Measurements from ENCODE around the gene PCDH20.
"Not testable (repeated sequence)": the region's sequence is repeated elsewhere in the genome, so short reads cannot be mapped to it uniquely, and the experiment has no call there.

PCDH20 gene

DNA sequence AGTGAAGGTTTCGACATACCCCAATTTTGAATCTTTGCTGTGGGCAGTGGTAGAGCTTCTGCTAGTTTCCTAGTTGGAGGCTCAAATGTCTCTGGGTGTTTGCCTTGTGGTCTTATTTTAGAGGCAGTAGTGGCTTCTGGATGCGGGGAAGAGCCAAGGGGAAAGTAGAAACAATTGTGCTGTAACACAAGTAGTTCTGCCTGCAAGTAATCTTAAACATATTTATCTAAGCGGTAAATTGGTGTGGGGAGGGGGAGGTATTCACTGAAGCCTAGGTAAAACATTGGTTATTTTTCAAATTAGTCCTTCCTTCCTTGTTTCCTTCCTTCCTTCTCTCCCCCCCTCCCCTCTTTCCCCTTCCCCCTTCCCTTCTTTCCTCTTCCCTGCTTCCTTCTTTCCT lies at the start of gene PCDH20:
TSS of gene PCDH20 (minus strand) at position 101 of the 400 bp plus-strand sequence. CDS start 691 bp downstream, outside the sequence.
- DNase-seq: no peak

GRCh38 chr13:61463024-61463423 lies 47.4 kb upstream of the PCDH20 start:
- no peak for DNase-seq

GRCh38 chr13:61453121-61453520 lies 37.5 kb upstream of the PCDH20 start:
- DNase-seq: no peak

DNA sequence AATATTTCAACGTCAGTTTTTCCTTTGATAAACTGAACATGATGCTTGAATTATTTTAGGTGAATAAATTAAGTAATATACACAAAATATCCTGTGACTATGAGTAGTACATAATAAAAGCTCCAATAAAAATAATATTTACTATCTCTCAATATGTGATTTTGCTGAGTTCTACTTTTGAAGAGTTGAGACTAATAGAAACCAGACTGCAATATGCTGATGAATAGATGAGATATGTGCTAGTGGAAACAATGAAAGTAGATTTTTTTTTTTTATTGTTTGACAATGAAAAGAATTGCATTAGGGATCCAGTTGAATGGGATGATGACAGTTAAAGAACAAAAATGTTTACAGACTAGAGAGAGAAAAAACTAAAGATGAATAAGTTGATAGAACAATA lies 16.4 kb upstream of the PCDH20 start:
- DNase-seq: no peak

DNA sequence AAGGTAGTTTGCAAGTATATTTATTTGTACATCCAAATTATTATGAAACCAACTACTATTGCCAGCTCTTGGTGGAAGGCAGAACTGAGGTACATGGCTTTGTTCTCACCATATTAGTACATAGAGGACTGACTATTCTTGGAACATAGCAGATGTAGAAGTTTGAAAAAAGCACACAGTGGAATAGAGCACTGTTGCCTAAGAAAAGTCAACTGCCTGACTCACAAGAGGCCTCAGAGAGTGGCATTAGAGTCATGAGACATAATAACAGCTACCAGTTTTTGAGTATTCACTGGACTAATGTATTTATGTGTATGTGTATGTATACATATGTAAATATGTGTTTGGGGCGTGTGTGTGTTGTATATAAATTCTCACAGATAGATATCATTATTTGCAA lies 8.3 kb upstream of the PCDH20 start:
- DNase-seq: no peak

DNA sequence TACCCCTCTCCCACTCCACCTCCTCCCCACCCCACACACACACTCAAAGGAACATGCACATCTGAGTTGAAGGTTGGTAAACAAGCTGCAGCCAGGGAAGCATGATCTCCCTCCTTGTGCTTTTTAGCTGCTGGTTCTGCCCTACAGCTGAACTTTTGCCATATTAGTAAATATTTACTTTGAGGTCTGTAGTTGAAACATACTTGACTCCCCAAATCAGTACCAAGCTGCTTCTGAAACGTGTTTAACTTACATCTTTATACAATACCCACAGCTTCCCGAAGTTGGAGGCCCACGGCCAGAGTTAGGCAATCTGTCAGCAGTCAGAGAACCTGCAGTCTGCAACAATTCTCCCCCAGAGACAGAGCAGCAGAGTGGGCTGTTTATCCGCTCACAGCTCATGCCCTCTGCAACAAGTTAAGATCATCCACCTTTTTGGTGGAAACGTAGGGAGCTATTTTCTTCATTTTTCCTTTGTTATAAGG lies 1.5 kb upstream of the PCDH20 start:
- DNase-seq: no peak

DNA sequence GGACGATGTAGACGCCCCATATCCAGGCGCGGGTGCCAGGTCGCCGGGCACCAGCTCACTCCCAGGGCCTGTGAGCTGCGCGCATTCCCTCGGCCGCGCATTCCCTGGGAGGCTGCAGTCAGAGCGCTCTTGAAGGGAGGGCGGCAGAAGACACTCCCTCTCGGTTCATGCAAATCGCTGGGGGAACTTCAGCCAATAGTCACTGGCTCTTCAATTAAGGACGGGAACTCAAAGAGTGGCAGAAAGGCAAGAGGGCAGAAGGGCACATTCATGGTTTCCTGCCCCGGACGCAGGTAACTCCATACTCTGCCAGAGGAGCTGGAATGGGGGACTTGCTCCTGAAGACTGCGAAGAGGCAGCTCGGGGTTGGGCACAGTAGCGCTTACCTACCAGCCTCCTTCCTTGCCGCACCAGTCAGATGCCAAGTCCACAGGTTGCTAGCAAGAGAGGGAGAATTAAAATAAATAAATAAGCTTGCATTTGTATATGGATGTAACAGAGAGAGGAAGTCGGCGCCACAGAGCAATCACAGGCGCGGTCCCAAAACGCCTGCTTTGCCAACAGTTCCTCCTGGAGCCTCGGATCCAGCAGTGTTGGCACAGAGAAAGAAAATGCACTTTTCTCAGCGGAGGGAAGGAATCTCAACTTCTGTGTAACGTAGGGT lies 459 bp downstream of the PCDH20 start:
- no peak for DNase-seq

DNA sequence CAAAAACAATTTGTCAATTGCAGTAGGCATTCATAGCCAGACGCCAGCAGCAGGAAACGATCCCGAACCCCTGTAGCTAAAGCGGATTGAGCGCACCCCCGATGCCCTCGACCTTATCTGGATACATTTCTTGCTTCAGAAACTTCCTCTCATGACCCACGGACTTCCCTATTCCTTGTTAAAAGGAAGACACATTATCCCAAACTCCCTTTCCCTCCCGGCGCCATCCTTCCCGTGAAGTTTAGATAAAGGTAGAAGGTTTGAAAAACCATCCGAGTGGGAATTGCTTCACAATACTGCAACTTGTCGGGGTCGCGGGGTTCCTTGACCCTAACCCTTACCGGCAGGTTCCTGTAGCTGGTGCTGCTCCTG lies 977 bp downstream of the PCDH20 start:
- DNase-seq: no peak

DNA sequence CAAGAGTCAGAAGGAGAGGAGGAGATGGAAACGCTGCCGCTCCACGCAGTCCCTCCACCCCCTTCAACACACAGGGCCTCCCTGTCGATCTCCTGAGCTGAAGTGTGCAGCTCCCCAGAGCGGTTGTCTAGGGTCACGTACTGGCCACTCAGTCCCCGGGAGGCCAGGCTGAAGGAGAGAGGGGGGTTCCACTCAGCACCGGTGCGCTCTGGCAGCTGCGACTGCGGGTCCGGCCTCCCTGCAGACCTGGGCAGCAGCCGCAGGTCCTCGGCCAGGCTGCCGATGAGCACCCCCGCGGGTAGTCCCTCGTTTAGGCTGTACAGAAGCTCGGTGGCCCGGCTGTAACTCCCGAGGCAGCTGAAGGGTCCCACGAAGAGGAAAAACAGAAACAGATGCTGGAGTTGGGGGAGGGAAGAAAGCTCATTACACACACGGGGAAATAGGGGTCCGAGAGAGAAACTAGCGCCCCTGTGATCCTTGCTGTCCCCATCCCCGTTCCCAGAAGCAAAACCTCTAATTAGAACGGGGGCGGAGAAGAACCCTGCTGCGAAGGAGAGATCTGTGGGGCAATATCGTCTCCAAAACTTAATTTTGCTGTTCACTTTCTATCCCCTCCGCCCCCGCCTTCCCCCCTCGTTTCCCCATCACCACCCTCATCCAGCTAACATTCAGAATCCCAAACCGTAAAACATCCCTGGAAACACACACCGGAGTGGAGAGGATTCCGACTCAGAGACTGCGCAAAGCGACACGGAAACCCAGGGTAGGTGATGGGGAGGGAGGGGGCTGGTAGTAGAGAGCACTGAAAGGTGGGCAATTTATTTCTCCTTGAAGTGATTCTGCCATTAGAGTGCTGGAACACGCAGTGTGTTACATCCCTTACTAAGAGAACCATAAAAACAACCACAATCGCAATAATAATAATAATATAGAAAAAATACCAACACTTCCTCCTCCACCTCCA lies 1.8 kb downstream of the PCDH20 start:
- DNase-seq: no peak

DNA sequence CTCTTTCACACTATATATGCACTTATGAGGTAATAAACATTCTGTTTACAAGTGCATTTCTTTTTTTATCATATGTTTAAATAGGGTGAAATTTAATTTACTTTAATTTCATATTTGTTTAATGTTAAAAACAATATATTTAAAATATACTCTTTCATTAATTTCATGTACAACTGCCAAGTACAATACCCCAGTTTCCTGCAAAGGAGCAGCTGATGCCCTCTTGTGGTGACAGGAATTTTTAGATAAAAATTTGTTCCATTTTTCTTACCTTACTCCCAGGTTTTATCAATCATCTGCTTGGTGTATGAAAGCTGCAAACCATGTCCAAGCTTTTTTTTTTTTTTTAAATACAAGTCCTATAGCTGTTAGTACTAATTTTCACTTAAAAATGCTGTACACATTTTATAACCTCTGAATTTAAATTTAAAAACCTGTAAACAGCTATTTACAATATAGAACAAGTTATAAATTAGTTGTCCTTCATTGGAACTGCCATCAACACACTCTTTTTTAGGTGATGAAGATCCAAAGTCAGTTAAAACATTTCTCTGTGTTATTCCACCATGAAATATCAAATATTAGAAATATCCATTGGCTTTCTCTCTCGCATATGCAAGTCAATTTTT lies 4.9 kb downstream of the PCDH20 start:
- no peak for DNase-seq

DNA sequence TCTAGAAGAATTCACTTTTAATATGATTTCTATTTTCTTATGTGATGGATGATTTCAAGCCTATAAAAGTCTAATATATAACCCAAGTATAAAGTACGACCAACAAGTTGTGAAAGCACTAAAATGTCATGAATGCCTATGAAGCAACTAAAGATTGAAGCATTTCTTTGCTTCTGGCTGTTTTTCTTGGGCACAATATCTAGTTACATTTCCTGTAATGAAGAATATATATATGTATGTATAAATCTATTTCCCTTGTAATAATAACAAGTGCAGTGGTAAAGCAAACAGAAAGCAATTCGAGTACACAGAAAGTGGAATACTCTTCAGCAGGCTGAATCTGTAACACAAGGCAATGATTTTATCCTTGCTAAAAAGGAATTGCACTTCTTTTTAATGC lies 5.4 kb downstream of the PCDH20 start:
- no peak for DNase-seq

DNA sequence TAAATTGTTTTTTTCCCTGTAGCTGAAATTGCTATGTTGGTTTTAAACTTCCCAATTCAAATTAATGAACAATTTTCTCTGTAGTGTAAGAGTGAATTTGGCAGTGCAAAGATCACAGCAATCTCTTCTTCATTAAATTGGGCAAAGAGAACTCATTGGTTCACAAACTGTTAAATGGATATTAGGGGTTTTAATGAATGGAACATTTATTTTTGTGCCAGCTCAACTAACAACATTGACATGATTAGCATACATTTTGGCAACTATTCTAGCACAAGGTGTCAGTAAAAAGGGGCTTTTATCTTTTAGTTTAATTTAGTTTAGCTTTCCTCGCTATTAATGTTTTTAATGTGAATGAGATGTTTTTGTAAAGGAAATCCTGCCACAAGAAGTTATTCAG lies 7.1 kb downstream of the PCDH20 start:
- DNase-seq: no peak

DNA sequence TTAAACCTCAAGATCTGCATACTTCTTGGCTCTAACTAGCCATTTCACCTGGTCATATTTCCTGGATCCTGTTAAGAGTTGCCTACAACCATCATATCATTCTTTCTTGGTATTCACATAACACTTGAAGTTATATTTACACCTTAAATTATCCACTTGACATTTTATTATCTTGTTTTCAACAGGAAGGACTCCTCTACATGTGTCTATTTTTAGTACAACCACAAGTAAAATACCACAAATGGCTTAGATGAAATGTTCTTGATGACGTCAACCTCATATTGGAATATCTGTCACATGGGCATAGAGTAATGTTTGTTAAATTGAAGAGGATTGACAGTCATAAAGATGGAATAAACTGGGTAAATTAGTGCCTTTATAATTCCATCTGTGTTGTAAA lies 9.4 kb downstream of the PCDH20 start:
- DNase-seq: no peak

GRCh38 chr13:61396121-61396520 lies 19.5 kb downstream of the PCDH20 start:
- DNase-seq: no peak

- no peak for DNase-seq
Observed at GRCh38 chr13:61391426-61391825, 24.2 kb downstream of the PCDH20 start.

GRCh38 chr13:61387694-61388093 lies 28.0 kb downstream of the PCDH20 start:
- DNase-seq: no peak

GRCh38 chr13:61383111-61383510 lies 32.5 kb downstream of the PCDH20 start:
- DNase-seq: no peak

DNA sequence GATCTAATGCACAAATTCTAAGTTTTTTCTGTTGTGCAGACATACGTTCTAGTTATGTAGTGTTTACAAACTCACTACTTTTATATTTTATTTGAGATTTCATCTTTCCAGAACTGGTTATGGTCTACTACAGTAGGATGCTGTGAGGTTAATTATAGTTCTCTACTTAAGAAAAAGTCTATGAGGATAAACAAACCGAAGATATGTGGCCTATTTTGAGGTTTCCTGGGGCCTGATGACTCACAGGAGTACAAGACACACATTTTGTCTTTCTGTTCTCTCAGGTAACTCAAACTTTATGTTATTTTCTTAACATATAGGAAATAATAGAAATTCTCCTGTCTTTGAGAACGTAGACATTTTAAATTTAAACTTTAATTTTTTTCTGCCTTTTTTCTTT lies 45.1 kb downstream of the PCDH20 start:
- DNase-seq: no peak

GRCh38 chr13:61364690-61365089 lies 51.0 kb downstream of the PCDH20 start:
- not testable (repeated sequence) for DNase-seq

- DNase-seq: no peak
Observed at GRCh38 chr13:61362522-61362921, 53.1 kb downstream of the PCDH20 start.

Data from NCI-H1694 treated with DMSO at 0.1 percent for 48 hours (cell line).